KOPT-K1 (cell line): Measurements from ENCODE around the gene TLL2.

Source experiments
- H3K27ac ChIP-seq: fragments of 200-600 bp; sonication (generic); 2 replicates; pipeline ENCODE4 v1.5.1; 2016; ENCODE audit warnings: antibody characterized with exemption, mild to moderate bottlenecking, low read depth, low read length; ENCODE audit not compliant: poor library complexity, severe bottlenecking
- H3K36me3 ChIP-seq: fragments of 200-600 bp; sonication (generic); 2 replicates; pipeline ENCODE4 v1.5.1; 2017; ENCODE audit warnings: antibody characterized with exemption, mild to moderate bottlenecking, low read length, moderate library complexity; ENCODE audit not compliant: insufficient read depth
- H3K9me3 ChIP-seq: fragments of 200-600 bp; sonication (generic); 2 replicates; pipeline ENCODE4 v1.5.1; 2017; ENCODE audit warnings: antibody characterized with exemption, low read length, mild to moderate bottlenecking; ENCODE audit not compliant: insufficient read depth, poor library complexity, severe bottlenecking

The TLL2 gene

GRCh38 chr10:96410296-96410695 lies 103.4 kb downstream of the TLL2 start:
- Histone ChIP-seq H3K27ac (no peak overlapping the region), H3K36me3 (no peaks in the 10 kb centered on the region), H3K9me3 (no peaks in the 10 kb centered on the region)

- Histone ChIP-seq H3K36me3 (no peaks in the 10 kb centered on the region), H3K27ac (no peak overlapping the region), H3K9me3 (no peaks in the 10 kb centered on the region)
These were observed 105.5 kb downstream of the TLL2 start for GRCh38 chr10:96408201-96408600.

DNA sequence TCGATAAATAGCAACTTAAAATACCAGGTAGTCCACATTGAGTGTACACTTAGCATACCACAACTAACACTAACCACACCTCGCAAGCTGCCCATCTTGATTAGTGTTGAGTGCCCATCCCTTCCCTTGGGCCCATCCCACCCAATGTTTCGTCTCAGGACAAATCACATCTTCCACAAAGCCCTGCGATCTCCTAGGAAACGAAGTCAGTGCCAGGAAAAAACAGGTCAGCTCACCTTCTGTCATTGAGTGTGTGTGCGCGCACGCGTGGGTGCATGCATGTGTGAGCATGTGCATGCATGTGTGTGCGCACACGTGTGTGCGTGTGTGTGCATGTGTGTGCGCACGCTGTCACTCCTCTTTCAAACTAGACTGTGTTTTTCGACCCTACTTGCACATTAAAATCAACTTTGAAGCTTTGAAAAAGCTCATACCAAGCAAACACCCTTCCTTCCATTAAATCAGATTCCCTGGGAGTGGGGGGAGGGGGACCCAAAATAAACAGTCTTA lies 106.1 kb downstream of the TLL2 start:
- Histone ChIP-seq H3K36me3 (no peaks in the 10 kb centered on the region), H3K27ac (no peak overlapping the region), H3K9me3 (no peaks in the 10 kb centered on the region)

GRCh38 chr10:96406091-96406490 lies 107.6 kb downstream of the TLL2 start:
- H3K36me3 ChIP-seq, result no peaks in the 10 kb centered on the region
- no peaks in the 10 kb centered on the region for H3K9me3 ChIP-seq
- H3K27ac ChIP-seq, result no peak overlapping the region

DNA sequence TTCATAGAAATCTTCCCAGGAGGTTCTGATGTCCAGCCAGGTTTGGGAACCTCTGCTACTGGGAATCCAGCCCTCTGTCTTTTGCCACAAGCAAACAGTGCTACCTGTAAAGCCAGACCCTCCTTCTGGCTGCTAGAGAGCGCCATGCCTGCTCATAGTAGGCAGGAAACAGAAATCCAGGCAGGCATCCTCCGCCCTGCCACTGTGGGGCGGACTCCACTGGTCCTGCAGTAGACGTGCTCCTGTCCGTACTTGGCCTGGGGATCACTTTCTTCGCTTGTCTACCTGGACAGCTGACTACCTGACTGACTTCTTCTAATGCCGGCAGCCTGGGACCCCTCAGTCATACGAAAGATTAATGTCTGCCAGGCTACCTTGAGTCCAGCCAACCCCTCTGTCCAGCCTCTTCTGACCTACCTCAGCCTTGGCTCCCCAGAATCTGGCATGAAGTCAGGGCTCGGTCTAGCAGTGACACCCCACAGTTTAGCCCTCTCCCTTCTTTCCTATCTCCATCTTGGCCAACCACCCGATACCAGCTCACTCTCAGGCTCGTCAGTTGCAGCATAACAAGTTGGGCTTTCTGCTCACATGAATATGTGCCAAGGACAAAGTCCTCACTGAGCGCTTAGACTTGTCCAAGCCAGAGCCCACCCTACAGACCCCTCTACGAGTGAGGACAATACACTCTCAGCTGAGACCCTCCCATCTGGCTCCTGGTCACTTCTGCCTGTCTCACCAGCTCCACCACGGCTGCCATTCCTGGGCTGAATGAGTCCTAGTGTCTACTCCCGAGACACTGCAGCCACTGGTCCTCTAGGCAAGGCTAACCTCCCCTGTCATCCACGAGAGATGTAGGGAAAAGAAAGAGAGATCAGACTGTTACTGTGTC lies 111.1 kb downstream of the TLL2 start:
- no peaks in the 10 kb centered on the region for H3K9me3 ChIP-seq
- no peak overlapping the region for H3K27ac ChIP-seq
- no peaks in the 10 kb centered on the region for H3K36me3 ChIP-seq

- Histone ChIP-seq H3K9me3 (no peaks in the 10 kb centered on the region), H3K27ac (no peak overlapping the region), H3K36me3 (no peaks in the 10 kb centered on the region)
These were observed 112.7 kb downstream of the TLL2 start for GRCh38 chr10:96401036-96401435.

DNA sequence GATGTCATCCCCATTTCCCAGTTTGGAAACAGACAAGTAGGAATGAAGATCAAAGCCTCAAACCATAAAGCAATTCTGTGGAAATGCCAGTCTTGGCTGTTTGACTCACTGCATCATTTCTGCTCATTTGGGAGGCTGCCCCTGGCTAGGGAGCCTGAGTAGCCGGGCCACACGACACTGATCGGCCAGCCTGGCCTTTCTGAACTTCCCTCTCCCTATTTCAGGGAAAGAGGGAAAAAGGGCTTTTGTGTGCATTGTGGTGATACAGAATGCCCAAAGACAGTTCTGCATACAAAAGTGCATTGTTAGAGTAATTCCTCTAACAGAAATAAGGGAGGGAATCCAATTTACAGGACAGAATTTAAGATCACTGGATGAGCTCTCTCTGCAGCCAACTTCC lies 113.3 kb downstream of the TLL2 start:
- Histone ChIP-seq H3K27ac (no peak overlapping the region), H3K36me3 (no peaks in the 10 kb centered on the region), H3K9me3 (no peaks in the 10 kb centered on the region)

DNA sequence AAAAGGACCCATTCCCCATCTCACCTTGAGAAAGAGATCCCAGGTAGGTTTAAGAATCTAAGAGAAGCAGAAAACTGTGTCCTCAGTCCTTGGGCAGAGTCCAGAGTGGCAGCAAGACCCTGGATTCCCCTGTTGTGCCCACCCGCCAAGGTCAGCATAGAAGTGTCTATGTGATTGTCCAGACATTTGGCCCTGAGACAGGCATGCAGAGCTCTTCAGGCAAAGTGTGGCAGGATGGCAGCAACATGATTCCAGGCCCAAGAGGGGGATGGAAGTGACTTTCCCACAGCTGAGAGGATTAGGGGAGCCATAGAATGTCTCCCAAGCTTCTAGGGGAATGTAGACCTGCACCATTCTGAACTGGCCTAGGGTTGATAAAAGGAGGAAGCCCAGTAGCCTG lies 115.8 kb downstream of the TLL2 start:
- no peaks in the 10 kb centered on the region for H3K9me3 ChIP-seq
- H3K36me3 ChIP-seq, result no peaks in the 10 kb centered on the region
- no peak overlapping the region for H3K27ac ChIP-seq

- Histone ChIP-seq H3K9me3 (no peaks in the 10 kb centered on the region), H3K27ac (no peak overlapping the region), H3K36me3 (no peaks in the 10 kb centered on the region)
These were observed 117.5 kb downstream of the TLL2 start for GRCh38 chr10:96395931-96396877.

DNA sequence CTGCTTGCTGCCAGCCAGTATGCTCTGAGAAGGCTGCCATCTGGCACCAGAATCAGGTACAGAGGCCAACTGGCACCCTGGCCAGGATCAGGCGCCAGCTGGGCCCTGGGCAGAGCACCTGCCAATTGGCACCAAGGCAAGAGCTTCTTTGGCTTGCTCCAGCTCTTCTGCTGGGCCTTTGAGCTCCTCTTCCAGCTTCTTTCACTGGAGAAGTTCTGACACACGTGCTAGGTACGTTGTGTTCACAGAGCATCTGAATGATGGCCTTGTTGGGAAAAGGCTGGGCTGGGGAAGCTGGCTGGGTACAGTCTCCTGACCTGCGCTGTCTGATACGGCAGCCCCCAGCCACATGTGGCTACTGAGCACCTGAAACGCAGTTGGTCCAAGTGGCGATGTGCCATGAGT lies 123.3 kb downstream of the TLL2 start:
- no peaks in the 10 kb centered on the region for H3K9me3 ChIP-seq
- H3K36me3 ChIP-seq, result no peaks in the 10 kb centered on the region
- H3K27ac ChIP-seq, result no peak overlapping the region

- Histone ChIP-seq H3K27ac (no peak overlapping the region), H3K36me3 (no peaks in the 10 kb centered on the region), H3K9me3 (no peaks in the 10 kb centered on the region)
These were observed 123.9 kb downstream of the TLL2 start for GRCh38 chr10:96389785-96390184.

DNA sequence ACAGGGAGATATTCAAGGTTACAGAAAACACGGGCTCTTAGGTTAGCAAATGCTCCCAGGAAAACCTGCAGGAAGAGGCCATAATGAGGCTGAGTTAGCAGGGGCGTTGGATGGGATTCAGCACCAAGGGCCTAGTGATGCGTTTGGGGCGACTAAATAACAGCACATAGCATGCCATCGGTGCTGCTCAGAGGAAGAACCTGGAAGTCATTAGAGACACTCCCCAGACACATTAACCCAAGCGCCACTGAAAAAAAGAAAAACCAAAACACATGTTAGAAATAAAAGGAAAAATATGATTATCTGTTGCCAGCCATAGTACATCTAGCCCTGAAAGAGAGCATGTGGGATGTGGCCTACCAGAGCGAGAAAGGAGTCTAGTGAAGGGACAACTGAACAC lies 126.1 kb downstream of the TLL2 start:
- Histone ChIP-seq H3K36me3 (no peaks in the 10 kb centered on the region), H3K9me3 (no peaks in the 10 kb centered on the region), H3K27ac (no peak overlapping the region)

DNA sequence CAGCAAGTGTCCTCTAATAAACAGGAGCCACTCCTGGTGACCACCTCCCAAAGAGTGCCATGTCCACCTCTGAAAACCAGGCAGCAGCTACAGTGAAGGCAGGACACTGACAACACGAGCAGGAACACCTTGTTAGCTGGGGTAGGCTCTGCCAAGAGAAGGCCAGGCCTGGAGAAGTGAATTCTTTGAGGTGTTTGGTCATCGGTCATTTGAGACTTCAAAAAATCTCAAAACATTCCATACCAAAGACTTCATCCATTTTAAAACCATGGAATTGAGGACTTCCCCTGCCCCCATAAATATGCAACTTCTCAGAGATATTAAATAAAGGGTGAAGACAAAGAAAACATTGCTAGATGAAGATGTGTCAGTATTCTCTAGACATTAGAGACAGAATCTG lies 126.6 kb downstream of the TLL2 start:
- Histone ChIP-seq H3K9me3 (no peaks in the 10 kb centered on the region), H3K27ac (no peak overlapping the region), H3K36me3 (no peaks in the 10 kb centered on the region)

- H3K36me3 ChIP-seq, result no peaks in the 10 kb centered on the region
- no peaks in the 10 kb centered on the region for H3K9me3 ChIP-seq
- no peak overlapping the region for H3K27ac ChIP-seq
These were observed 129.2 kb downstream of the TLL2 start for GRCh38 chr10:96384506-96384905.

DNA sequence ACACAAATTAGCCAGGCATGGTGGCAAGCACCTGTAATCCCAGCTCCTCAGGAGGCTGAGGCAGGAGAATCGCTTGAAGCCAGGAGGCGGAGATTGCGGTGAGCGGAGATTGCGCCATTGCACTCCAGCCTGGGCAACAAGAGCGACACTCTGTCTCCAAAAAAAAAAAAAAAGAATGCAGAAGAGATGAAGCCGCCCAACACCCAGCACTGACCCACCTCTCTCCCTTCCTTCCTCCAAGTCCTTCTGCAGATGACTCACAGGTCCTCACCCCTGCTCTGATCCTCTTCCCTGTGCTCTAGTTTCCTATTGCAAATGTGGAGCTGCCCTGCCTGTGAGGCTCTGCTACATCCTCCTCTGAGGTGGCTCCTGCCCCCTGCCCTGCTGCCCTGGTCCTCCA lies 132.9 kb downstream of the TLL2 start:
- H3K9me3 ChIP-seq, result no peaks in the 10 kb centered on the region
- H3K27ac ChIP-seq, result no peak overlapping the region
- H3K36me3 ChIP-seq, result no peaks in the 10 kb centered on the region
